IPS-NIHi11 (cell line): ENCODE data around the gene FSTL4.
A peak's percentile ranks its signal among the peaks of the same experiment; 100 is the strongest.

Experiments
- DNase-seq: peaks from one replicate; pipeline ENCODE4 v3.0.0; 2012; ENCODE audit warnings: mixed read lengths, low spot score

Gene FSTL4

GRCh38 chr5:133364936-133365707 lies 247.2 kb downstream of the FSTL4 start:
- peak; percentile 74 for DNase-seq

- DNase-seq: no peak
These were observed 248.3 kb downstream of the FSTL4 start for GRCh38 chr5:133363807-133364587.

DNA sequence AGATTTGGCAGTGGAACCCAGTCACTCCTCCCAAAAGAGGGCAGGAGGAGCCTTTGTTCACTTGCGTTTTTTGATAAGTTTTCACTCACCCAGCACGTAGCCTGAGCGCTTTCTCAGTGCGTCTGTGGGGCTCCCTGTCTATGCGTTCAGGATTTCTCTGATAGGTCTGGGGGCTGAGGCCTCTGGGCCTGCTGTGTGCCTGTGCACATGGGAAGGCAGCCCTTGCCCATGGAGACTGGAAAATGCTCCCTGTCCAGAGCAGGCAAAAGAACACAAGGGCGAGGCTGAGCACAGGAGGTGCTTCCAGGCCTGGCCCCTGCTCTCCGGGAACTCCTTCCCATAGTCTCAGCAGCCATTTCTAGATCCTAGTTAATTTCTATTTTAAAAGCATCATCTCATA lies 249.9 kb downstream of the FSTL4 start:
- no peak for DNase-seq

DNA sequence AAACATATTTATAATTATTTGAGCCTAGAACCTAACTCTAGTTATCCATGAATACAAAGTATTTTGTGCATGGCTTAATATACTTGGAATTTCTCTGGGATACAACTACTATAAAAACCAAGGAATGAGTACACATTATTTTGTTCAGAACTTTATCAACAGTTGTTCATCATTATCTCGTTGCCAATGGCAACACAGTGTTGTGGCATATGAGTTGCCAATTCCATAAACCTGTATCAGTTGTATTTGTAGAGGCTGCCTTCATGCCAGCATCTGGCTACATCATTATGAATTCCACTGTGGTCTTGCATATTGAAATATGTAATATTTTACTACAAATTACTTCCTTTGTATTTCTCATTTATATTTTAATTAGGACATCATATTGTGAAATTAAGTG lies 250.4 kb downstream of the FSTL4 start:
- no peak for DNase-seq

GRCh38 chr5:133360693-133361472 lies 251.5 kb downstream of the FSTL4 start:
- no peak for DNase-seq

DNA sequence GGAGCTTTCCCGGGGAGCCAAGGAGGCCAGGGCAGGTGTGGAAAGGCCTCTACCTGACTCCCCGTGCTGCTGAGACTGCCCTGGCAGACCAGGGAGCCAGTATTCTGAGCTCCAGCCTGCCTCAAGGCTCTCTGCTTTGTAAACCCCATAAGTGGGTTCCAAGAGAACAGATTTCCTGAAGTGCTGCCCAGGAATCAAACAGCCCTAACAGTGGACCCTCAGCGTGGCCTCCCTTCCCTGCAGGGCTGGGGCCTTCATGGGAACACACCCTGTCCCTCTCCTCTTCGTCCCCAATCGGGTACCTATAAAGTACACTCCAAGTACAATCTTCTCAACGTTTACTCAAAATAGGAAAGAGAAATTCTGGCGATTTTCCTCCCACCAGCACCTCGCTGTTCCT lies 252.5 kb downstream of the FSTL4 start:
- DNase-seq: no peak

DNA sequence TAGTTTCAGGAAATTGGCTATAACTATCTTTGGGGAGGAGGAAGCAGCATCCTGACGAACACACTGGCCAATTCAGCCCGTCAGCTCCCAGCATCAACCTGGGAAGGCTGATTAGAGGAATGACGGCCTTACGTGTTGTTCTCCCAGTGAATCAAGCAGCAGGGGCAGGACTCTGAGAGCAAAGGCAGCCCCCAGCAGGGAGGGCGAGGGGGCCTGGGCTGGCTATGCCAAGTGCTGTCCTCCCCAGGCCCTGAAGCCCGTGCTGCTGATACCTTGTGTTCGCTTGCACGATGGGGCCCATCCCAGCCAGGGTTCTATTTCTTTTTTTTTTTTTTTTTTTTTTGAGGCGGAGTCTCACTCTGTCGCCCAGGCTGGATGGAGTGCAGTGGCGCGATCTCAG lies 254.1 kb downstream of the FSTL4 start:
- DNase-seq: no peak

DNA sequence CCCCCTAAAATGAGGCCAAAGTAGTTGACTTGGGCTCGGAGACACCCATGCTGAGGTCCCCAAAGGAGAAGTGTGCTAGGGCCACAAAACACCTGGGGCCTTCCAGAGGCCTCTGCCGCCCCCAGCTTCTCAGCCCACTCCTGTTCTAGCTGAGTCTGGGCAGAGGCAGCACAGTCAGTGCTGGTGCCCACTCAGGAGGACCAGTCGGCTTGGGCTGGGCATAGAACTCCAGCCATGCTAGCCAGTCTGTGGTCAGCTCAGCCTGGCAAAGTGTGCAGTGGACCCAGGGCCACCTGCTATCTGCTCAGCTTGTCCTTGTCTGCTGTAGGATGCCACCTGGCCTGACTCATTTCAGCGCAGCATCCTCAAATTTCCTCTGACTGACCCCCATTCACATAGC lies 254.6 kb downstream of the FSTL4 start:
- no peak for DNase-seq

- no peak for DNase-seq
These were observed 255.3 kb downstream of the FSTL4 start for GRCh38 chr5:133356984-133357421.

DNA sequence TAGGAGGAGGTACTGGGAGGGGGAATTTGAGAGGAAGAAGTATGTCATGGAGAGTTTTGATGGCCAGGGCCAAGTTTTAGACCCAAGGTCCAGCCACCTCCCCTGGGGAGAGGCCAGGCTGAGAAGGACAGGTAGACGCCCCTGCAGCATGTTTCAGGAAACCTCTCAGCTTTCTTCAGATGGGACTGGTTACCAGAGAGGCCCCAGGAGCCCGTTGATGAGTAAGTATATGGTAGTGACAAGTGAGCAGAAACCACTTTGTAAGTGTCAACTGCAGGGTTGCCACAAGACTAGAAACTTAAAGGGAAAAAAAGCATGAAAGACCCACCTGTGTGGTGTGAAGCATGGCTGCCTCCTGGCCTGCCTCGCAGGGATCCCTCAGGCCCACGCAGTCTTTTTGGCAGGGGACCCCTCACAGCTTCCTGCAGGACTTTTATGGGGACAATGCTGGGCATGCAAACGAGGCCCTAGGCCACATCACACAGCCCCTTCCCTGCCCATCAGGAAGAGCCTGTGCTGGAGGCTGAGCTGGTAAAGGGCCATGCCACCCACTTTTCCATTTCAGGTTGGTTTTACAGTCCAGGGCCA lies 255.9 kb downstream of the FSTL4 start:
- DNase-seq: no peak

GRCh38 chr5:133354323-133355185 lies 257.8 kb downstream of the FSTL4 start:
- DNase-seq: no peak

- DNase-seq: no peak
These were observed 258.6 kb downstream of the FSTL4 start for GRCh38 chr5:133353741-133354140.

- no peak for DNase-seq
These were observed 263.9 kb downstream of the FSTL4 start for GRCh38 chr5:133348406-133348805.

DNA sequence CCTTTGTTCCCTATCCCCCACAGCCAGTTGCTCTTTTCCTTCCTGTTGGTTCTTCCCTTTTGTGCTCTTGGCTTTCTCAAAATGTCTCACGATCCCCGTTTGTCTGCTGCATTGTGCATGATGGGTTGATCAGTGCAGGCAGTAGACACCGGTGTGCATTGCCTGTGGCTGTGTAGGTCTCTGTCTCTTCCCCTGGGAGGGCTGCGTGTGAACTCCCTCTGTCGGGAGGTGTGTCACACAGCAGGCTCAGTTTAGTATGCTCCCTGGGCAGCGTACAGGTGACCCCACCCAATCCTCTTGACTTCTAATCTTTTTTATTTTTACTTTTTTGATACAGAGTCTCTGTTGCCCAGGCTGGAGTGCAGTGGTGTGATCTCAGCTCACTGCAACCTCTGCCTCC lies 265.3 kb downstream of the FSTL4 start:
- no peak for DNase-seq

GRCh38 chr5:133344266-133344665 lies 268.1 kb downstream of the FSTL4 start:
- no peak for DNase-seq

- no peak for DNase-seq
These were observed 269.1 kb downstream of the FSTL4 start for GRCh38 chr5:133343196-133343595.

- DNase-seq: no peak
These were observed 270.2 kb downstream of the FSTL4 start for GRCh38 chr5:133341915-133342710.

DNA sequence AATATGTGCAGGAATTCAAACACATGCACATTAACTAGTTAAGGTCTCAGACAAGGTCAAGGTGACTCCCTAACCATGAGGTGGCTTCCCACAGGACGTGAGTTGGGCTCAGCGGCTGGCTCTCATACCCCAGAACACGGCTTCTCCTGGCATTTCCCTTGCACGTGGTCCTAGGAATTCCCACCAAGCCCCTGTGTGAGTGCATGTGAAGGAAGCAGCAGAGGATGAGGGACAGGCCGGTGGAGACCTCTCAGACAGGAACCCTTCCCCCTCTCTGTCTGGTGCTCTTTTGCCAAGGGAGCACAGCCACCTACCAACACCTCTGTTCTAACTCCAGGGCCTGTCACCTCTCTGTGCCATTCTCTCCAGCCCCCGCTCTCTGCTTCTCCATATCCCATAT lies 271.0 kb downstream of the FSTL4 start:
- no peak for DNase-seq

DNA sequence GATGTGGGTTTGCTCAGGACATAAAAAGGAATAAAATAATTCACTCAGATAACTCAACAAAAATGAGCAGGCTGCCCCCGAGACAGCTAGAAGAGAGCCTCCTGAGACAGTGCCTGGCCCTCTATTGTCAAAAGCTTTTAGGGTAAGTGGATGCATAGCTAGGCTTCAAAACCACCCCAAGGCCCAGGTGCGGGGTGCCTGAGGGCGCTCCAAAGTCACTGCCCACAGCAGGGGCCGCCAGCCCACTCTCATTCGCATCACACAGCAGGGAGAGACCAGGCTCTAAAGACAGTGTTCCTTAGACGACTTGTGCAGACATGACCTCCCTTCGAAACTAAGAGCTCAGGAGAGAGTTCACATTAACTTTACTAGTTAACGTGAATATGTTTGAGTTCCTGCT lies 271.5 kb downstream of the FSTL4 start:
- DNase-seq: no peak

DNA sequence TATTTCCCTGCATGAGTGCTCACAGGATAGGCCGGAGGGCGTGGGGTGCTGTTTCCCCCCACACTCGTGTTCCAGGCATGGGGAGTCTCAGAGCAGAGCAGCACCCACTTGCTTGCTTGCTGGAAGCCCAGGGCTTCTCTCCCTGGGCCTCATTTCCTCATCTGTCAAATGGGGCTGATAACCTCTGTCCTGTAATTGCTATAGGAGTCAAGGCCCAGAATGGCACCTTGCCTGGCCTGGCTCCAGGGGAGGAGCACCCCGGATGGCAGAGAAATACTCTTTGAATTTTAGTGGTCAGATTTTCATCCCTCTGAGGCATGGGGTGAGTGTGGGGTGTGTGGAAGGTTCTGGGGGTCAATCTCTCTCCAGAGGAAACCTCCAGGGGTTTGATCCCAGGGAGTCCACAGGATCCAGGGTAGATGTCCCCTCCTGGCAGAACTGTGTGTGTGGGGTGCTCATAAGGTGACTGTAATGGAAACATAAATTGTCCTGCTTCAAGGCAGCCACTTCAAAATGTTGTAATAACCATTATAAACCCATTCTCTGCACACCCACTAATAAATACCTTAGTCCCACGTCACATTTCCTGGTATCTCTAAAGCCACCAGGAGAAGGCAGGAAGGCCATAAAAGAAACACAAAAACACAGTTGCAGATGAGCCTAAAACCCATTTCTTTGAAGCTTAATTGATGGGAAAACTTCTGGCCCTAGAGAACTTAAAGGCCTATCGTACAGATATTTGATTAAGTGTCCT lies 272.2 kb downstream of the FSTL4 start:
- no peak for DNase-seq
